Measurements from ENCODE around the gene FNIP2. TPM values are rescaled to one million over a fixed set of nuclear protein-coding genes. Genes with fewer than 3 reads are reported as not detected.
A peak's percentile ranks its signal among the peaks of the same experiment; 100 is the strongest.

Gene FNIP2
- total and polyA plus RNA-seq, 10 of the 15 experiments (the other 5 are each of a cell fraction or from before 2014, with no cell fraction given): 0.03 to 0.38 (median 0.15) TPM

DNA sequence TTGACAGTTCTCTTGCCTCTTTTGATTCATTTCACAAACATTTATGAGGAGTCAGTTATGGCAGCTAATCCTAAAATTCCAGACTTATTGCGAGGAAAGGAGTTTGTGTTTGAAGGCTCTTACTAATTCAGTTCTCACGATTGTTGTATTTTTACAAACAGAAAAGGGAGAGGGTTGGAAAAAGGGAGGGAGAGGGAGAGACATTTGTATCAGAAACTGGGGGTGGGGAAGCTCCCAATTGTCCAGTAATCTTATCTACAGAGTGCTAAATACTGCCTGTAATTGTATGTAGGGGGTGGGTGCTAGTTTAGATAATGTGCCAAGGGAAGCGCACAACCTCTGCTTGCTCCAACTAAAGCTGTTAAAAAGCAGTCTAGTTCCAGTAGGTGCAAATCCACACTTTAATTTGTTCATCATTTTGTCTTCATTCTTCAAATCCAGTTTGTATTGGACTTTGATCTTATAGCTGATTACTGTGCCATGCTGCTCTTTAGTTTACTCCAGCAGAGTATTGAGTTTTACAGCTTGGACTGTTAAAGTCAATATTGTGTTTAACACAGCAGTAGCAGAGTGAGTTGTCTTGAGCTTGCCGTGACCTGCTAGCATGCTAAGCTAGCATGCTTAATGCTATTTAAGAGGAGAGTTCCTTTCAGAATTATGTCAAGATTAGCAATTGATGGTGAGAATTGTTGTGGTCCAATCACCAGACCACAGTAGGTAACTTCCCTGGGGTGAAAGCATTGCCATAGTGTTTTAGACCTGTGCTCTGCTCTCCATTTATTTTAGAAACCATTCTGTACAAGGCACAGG lies 13.9 kb downstream of the FNIP2 start (continued):
- TF ChIP-seq RAD21 (IDR thresholded peaks at IDR 0.05; ENCODE audit: insufficient read depth, low read depth, low read length) (no peak), SMC3 (IDR thresholded peaks at IDR 0.05; ENCODE audit: borderline replicate concordance, low read length) (no peak), ASH2L (IDR thresholded peaks at IDR 0.05; ENCODE audit: borderline replicate concordance, low read depth) (no peak), TAF1 (IDR thresholded peaks at IDR 0.05; ENCODE audit: borderline replicate concordance, low read depth, low read length) (no peak), SIN3A (IDR thresholded peaks at IDR 0.05; ENCODE audit: low read depth, low read length) (no peak), EP300 (IDR thresholded peaks at IDR 0.05; ENCODE audit: borderline replicate concordance in 1 of 2, control insufficient read depth in 1 of 2, low read depth in 2 of 2, low read length in 2 of 2) (peak; percentile 13 to 62; a peak in 1 of 4 replicates), TCF3 (IDR thresholded peaks at IDR 0.05; ENCODE audit: borderline replicate concordance, insufficient read depth, low read depth, low read length) (no peak), PAX5 (IDR thresholded peaks at IDR 0.05; ENCODE audit: borderline replicate concordance, low read depth, low read length) (no peak), POU2F2 (IDR thresholded peaks at IDR 0.05; ENCODE audit: borderline replicate concordance, low read depth, low read length) (0 out of 3 replicates have a peak, but pooled peaks have one; percentile 26), MTA2 (IDR thresholded peaks at IDR 0.05; ENCODE audit: low read depth) (peak; percentile 51; the same call in 1 of the 2 replicates), RFX5 (IDR thresholded peaks at IDR 0.05; ENCODE audit: low read depth, low read length) (no peak), ELK1 (IDR thresholded peaks at IDR 0.05; ENCODE audit: low read depth, low read length) (no peak), ZNF274 (IDR thresholded peaks at IDR 0.05; ENCODE audit: insufficient read depth, insufficient read length) (no peak), CEBPB (IDR thresholded peaks at IDR 0.05; ENCODE audit: borderline replicate concordance in 1 of 2, low read depth in 2 of 2, low read length in 2 of 2) (no peak), ETV6 (conservative IDR thresholded peaks at IDR 0.05 in 1 of 2, IDR thresholded peaks at IDR 0.05 in 1 of 2; ENCODE audit: borderline replicate concordance in 1 of 2, low read depth in 1 of 2) (no peak), POLR2AphosphoS5 (IDR thresholded peaks at IDR 0.05; ENCODE audit: low read length) (no peak), PKNOX1 (IDR thresholded peaks at IDR 0.05) (no peak), KLF5 (IDR thresholded peaks at IDR 0.05; ENCODE audit: partially characterized antibody) (no peak), NR2C2 (IDR thresholded peaks at IDR 0.05; ENCODE audit: borderline replicate concordance, control insufficient read depth, insufficient read length, low read depth) (no peak)
- TF ChIP-seq, protein P1, sequence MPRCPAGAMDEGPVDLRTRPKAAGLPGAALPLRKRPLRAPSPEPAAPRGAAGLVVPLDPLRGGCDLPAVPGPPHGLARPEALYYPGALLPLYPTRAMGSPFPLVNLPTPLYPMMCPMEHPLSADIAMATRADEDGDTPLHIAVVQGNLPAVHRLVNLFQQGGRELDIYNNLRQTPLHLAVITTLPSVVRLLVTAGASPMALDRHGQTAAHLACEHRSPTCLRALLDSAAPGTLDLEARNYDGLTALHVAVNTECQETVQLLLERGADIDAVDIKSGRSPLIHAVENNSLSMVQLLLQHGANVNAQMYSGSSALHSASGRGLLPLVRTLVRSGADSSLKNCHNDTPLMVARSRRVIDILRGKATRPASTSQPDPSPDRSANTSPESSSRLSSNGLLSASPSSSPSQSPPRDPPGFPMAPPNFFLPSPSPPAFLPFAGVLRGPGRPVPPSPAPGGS (IDR thresholded peaks at IDR 0.05; ENCODE audit: borderline replicate concordance, insufficient read depth, low read depth, low read length, poor library complexity, severe bottlenecking): no peak
- TF ChIP-seq, protein P2, sequence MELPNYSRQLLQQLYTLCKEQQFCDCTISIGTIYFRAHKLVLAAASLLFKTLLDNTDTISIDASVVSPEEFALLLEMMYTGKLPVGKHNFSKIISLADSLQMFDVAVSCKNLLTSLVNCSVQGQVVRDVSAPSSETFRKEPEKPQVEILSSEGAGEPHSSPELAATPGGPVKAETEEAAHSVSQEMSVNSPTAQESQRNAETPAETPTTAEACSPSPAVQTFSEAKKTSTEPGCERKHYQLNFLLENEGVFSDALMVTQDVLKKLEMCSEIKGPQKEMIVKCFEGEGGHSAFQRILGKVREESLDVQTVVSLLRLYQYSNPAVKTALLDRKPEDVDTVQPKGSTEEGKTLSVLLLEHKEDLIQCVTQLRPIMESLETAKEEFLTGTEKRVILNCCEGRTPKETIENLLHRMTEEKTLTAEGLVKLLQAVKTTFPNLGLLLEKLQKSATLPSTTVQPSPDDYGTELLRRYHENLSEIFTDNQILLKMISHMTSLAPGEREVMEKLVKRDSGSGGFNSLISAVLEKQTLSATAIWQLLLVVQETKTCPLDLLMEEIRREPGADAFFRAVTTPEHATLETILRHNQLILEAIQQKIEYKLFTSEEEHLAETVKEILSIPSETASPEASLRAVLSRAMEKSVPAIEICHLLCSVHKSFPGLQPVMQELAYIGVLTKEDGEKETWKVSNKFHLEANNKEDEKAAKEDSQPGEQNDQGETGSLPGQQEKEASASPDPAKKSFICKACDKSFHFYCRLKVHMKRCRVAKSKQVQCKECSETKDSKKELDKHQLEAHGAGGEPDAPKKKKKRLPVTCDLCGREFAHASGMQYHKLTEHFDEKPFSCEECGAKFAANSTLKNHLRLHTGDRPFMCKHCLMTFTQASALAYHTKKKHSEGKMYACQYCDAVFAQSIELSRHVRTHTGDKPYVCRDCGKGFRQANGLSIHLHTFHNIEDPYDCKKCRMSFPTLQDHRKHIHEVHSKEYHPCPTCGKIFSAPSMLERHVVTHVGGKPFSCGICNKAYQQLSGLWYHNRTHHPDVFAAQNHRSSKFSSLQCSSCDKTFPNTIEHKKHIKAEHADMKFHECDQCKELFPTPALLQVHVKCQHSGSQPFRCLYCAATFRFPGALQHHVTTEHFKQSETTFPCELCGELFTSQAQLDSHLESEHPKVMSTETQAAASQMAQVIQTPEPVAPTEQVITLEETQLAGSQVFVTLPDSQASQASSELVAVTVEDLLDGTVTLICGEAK (IDR thresholded peaks at IDR 0.05; ENCODE audit: borderline replicate concordance): no peak

Measured in GM12878 (cell line).